HG03442 (cell line): ENCODE measurements around the gene SRPRB.
"Not testable (repeated sequence)": the region's sequence is repeated elsewhere in the genome, so short reads cannot be mapped to it uniquely, and the experiment has no call there.

Experiments
- ATAC-seq: cut with Tn5 transposase; IDR thresholded peaks from one replicate; pipeline ENCODE4 v1.9.1; 2021; ENCODE audit warnings: mild to moderate bottlenecking, moderate library complexity; ENCODE audit not compliant: unreplicated experiment

Gene SRPRB

DNA sequence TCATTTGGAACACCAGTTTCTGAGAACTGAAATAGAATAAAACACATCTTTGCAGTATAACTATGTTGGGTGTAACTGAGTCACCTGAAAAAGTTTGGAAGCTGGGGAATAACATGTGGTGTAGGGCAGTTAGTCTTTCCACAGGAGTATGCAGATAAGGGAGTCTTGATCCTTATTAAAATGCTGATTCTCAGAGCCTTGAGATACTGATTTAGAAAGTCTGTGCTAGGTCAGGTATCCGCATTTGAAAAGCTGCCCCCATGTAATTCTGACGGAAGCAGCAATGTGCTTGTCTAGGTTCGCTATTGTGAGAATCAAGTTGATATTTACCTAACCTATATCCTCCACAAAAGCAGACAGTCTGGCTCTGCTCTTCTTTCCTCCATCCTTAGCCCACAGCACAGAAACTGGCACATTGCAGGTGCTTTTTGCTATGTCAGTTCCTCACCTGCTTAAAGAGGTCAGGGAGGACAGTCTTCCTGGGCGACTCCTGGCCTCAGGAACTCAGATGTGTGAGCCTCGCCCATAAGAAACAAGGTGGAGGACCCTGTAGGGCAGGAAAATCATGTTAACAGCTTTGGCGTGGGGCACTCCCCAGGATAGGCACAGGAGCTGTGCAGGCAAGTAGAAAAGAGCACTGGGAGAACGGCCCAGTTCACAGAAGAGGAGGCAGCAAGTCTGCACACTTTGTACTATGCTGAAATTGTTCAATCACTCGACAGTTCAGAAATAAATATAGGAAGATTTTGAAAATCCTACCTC is 27.6 kb upstream of the SRPRB start:
- no peak for ATAC-seq

DNA sequence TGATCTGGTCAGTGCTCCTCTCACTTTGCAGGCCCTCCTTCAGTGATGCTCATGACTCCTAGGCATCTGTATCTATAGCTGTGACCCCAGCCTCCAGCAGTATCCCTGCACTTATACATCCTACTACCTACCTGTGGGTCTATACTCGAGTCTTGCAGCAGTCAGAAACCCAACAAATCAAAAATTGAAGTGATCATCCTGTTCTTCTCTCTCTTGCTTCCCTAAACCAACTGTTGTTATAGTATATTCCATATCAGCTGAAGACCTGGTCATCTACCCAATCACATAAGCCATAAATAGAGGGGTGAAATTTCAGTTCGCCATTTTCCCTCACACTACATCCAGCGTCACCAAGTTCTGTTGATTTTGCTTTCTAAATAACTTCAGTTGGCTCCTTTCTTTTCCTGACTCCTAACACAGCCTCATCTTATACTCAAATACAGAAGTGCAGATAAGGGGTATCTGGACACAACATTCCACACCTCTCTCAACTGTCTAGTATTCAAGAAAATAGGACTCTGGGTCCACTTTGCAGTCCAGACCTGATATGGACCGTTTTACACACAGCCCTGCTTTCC is 25.9 kb upstream of the SRPRB start:
- ATAC-seq, result no peak

DNA sequence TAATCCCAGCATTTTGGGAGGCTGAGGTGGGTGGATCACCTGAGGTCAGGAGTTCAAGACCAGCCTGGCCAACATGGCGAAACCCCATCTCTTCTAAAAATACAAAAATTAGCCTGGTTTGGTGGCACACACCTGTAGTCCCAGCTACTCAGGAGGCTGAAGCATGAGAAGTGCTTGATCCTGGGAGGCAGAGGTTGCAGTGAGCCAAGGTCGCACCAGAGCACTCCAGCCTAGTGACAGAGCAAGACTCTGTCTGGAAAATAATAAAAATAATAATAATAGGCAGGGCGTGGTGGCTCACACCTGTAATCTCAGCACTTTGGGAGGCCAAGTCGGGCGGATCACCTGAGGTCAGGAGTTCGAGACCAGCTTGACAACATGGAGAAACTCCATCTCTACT is 24.9 kb upstream of the SRPRB start:
- not testable (repeated sequence) for ATAC-seq

DNA sequence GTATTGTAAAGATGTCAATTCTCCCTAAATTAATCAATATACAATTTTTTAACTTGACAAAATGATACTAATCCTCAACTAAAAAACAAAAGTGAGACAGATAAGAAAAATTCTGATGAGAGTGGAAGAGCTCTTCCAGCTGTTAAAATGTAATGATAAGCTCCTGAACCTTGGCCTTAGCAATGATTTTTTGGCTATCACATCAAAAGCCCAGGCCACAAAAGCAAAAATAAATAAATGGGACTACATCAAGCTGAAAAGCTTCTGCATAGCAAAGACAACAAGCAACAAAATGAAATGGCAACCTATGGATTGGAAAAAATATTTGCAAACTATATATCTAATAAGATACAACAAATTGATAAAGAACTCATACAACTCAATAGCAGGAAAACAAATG is 24.0 kb upstream of the SRPRB start:
- no peak for ATAC-seq

DNA sequence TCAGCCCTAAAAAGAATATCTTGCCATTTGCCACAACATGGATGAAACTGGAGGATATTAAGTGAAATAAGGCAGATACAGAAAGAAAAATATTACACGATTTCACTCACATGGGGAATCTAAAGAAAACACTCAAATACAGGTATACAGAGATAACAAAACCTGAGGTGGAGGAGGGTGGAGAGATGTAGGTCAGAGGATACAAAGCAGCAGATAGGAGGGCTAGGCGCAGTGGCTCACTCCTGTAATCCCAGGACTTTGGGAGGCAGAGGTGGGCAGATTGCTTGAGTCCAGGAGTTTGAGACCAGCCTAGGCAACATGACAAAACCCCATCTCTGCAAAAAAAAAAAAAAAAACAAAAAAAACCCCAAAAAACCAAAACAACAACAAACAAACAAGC is 23.2 kb upstream of the SRPRB start:
- ATAC-seq, result no peak

- ATAC-seq, result no peak
Measured at GRCh38 chr3:133783762-133784161, 21.9 kb upstream of the SRPRB start.

DNA sequence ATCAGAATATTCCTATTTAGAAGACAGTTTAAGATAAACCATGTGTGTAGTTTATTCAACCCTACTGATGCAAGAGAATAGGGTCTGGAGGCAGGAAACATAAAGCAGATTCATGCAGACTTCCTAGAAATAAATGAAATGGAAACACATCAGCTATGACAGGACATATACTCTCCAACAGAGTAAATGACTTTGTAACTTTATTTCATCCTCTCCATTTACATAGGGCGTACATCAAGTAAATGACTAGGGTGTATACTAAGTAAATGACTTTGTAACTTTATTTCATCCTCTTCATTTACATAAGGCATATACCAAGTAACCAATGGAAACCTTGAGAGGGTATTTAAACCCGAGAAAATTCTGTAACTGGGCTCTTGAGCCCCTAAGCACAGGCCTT is 17.6 kb upstream of the SRPRB start:
- ATAC-seq, result no peak

DNA sequence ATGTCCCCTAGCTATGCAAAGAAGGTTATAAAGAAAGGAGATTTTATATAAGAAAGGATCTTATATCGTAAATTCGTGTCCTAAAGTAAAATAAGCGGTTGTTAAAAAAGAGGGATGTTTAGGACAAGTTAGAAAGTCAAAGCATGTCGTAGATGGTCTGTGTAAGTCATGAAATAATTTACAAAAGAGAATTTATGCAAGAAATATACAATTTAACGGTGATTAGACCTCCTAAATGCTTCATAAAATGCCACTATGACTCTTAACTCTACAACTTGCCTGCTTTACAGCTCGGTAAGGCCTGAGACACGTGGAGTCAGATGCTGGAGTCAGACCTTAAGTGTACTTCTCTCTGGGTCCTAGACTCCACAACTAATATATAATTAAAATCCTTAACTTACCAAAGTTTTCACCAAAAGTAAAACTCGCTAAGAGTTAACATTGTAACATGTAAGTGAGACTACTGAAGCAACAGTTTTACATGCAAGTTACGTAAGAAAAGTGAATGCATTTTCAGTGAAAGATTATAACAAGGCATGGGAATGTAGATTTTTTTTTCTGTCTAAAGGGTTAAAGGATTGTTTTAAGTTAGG is 13.3 kb upstream of the SRPRB start:
- no peak for ATAC-seq

DNA sequence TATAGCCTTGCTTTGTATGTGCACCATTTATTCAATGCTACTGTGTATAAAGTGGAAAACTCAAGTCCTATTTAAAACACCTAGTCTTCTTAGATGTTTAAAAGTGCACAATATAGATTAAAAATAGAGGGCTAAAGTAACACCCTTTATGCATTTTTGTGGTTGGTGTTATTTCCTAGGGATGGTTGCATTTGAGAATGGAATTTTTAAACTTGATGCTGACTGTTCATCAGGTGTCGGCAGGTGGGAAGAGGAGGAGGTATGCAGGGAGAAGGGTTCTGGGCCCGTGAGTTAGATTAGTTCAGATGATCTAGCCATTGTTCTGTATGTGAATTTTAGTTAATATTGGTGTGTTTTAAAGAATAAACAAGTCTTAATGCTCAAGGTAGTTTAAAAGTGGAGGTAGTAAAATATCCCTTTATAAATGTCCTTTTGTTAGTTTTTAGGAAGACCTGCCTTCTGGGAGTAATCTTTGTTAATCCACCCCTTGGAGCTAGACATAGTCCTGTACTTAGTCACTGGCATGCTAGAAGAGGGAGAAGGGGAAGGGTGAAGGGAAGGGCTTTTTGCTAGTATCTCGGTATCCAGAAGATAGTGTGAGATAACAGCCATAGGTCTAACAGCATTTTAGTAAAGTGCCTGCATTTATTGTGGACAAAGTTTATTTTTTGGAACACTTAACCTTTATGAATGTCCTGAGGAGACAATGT is 8.1 kb upstream of the SRPRB start:
- no peak for ATAC-seq

- no peak for ATAC-seq
Measured at GRCh38 chr3:133799794-133800585, 5.6 kb upstream of the SRPRB start.

DNA sequence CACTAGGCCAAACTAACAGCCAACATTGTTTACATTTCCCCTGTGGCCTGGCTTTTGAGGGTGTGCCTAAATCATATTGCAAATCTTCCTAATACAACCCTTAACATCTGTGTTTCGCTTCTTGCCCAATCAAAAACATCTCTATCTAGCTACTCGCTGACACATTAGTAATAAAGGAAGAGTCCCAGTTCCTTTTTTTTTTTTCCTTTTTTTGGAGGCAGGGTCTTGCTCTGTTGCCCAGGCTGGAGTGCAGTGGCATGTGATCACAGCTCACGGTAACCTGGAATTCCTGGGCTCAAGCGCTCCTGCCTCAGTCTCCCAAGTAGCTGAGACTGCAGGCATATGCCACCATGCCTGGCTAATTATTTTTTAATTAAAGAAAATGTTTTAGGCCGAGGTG is 2.1 kb upstream of the SRPRB start:
- ATAC-seq, result no peak

GRCh38 chr3:133804896-133805295 is 719 bp upstream of the SRPRB start:
- ATAC-seq, result no peak

GRCh38 chr3:133805384-133805701 is 272 bp upstream of the SRPRB start:
- no peak for ATAC-seq

GRCh38 chr3:133812872-133813271 is 7.3 kb downstream of the SRPRB start:
- no peak for ATAC-seq

- no peak for ATAC-seq
Measured at GRCh38 chr3:133815386-133815785, 9.8 kb downstream of the SRPRB start.

DNA sequence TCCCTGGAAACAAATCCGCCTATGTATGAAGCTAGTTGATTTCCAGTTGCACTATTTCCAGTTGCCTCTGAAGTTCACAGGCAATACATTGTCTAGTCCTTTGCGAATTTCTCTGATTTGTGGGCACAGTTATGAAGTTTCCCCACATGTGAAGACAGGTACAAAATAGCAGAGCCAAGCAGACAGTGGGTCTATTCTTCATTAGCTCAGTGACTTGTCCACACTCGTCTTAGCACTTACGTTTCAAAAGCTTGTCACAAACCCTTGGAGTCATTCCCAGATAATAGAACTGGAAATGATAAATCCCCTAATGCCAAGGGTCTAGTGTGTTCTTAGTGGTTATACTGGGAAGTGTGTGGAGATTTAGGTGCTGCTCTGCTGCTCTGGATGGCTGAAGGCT is 14.5 kb downstream of the SRPRB start:
- no peak for ATAC-seq

DNA sequence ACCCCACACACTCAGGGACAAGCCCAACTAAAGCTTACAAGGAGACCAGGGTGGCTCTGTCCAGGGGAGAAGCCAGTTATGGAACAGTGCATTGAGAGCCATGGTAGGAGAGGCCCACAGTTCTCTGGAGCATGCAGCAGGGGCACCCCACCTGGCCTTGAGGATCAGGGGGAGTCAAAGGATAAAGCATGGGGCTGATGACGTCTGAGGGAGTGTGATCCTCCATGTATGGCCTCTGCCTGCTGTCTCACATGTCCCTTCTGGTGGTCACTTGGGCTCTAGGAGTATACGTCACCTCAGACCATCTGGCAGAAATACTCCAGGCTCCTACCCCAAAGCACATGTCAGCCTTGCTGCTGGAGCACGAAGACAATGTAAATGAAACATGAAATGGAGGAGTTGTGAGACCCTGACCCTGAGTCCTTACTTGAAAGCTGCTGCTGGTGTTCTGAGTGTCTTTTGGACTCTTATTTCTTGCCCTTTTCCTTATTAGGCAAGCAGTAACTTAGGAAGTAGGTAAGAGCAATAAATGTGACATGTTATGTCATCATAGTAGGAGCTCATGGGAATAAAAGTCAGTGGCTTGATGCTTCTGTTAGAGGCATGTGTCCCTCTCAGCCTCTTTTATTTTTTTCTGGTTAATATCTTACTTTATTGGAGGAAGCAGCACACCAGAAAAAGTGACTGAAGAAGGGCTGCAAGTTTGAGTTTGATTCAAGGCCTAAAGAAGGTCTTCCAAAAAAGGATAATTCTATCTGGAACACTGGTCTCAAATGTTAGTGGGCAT is 15.5 kb downstream of the SRPRB start:
- ATAC-seq, result no peak

DNA sequence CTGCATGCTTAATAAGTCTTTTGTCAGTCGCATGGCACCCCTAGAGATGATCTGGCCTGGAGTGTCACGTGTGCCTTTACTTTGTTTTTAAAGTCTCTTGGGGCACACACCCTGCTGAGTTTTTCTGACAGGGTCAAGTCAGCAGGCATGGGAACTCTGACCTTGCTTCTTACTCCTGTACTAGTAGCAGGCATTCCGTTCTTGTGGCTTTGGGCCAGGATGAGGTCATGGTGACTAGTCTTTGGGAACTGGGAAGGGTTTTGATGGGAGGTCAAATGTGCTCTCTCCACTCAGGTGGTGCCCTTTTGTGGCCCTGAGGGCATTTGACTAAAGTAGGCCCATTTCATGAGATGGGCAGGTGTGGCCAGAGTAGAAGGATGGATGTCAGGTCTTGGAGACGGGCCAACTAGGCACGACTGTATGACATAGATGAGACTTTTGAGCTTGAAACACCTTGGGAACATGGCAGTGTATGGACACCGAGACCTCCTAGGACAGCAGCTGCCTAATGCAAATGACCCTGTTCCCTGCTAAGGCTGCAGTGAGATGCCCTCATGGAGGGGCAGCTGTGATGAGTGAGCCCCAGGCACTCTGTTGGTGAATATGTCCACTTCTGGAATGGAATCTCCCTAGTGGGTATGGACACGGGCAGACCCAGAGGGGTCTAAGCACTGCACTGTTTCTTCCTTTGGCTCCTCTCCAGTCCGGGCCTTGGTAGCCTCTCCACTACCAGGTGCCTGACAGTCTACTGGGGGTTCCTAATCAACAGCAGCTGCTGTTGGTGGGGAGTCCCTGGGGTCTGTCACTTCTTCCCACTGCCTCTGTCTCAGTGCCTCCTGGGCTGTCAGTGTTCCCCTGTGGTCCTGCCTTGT is 16.4 kb downstream of the SRPRB start:
- no peak for ATAC-seq

DNA sequence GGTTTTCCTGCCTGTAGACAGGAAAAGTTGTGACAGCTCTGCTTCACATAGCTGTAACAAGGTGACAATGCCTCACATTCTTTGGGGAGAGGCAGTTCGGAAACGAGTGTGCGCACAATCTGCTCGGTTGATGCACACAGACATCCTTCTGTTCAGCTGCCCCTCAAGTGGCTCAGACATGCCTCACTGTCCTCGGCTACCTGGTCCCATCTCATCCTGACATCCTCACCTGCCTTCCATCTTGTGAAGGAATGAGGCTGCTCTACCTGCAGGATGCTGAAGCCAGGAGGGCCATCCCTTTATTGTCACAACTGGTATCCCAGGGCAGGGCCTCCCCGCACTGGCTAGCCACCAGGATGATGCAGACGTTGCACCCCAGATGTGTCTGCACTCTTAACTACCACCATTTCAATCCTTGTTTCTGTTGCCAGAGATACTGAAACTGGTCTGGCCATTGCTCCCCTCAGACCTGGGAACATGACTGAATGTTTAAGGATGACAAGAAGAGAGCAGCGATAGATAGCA is 19.4 kb downstream of the SRPRB start:
- ATAC-seq, result no peak
